Measurements from ENCODE around the gene C2orf76.
"Not testable (repeated sequence)": the region's sequence is repeated elsewhere in the genome, so short reads cannot be mapped to it uniquely, and the experiment has no call there.

The C2orf76 gene

GRCh38 chr2:119366649-119367471 lies at the start of gene C2orf76, which contains the start of gene DBI:
C2orf76 (minus strand) TSS chr2:119366834; CDS start chr2:119339959, 26,875 bp downstream.
DBI (plus strand) TSS chr2:119366977; CDS start chr2:119367052, 75 bp downstream.
- peak; percentile 85 for DNase-seq

GRCh38 chr2:119415630-119416029 lies 49.0 kb upstream of the C2orf76 start:
- no peak for DNase-seq

GRCh38 chr2:119414894-119415293 lies 48.3 kb upstream of the C2orf76 start:
- DNase-seq, result no peak

GRCh38 chr2:119409506-119409905 lies 42.9 kb upstream of the C2orf76 start:
- no peak for DNase-seq

GRCh38 chr2:119408221-119408619 lies 41.6 kb upstream of the C2orf76 start:
- no peak for DNase-seq

GRCh38 chr2:119407430-119408220 lies 41.0 kb upstream of the C2orf76 start:
- DNase-seq, result peak; percentile 29

GRCh38 chr2:119405151-119405550 lies 38.5 kb upstream of the C2orf76 start:
- no peak for DNase-seq

- not testable (repeated sequence) for DNase-seq
Measured at GRCh38 chr2:119403618-119404017, 37.0 kb upstream of the C2orf76 start.

- no peak for DNase-seq
Measured at GRCh38 chr2:119402645-119403560, 36.3 kb upstream of the C2orf76 start.

GRCh38 chr2:119402106-119402505 lies 35.5 kb upstream of the C2orf76 start:
- no peak for DNase-seq

- no peak for DNase-seq
Measured at GRCh38 chr2:119397196-119397595, 30.6 kb upstream of the C2orf76 start.

- DNase-seq, result no peak
Measured at GRCh38 chr2:119393971-119394748, 27.5 kb upstream of the C2orf76 start.

GRCh38 chr2:119389615-119390306 lies 23.1 kb upstream of the C2orf76 start:
- no peak for DNase-seq

GRCh38 chr2:119387381-119388129 lies 20.9 kb upstream of the C2orf76 start:
- DNase-seq, result no peak

- DNase-seq, result no peak
Measured at GRCh38 chr2:119385466-119385865, 18.8 kb upstream of the C2orf76 start.

GRCh38 chr2:119384971-119385370 lies 18.3 kb upstream of the C2orf76 start:
- DNase-seq, result no peak

- DNase-seq, result no peak
Measured at GRCh38 chr2:119383410-119384140, 16.9 kb upstream of the C2orf76 start.

- DNase-seq, result no peak
Measured at GRCh38 chr2:119378566-119378965, 11.9 kb upstream of the C2orf76 start.

- no peak for DNase-seq
Measured at GRCh38 chr2:119377993-119378345, 11.3 kb upstream of the C2orf76 start.

Data from NCI-H1048 (cell line).